K562 (cell line): ENCODE measurements around the gene CACNA2D4.

ENCODE experiments used
- ELK1 ChIP-seq: sonication (generic); formaldehyde crosslinking; IDR thresholded peaks from 2 replicates; pipeline ENCODE4 v1.8.1; 2022; ENCODE audit warnings: missing genetic modification reagents
- GATAD2A ChIP-seq: fragments of 450-650 bp; IDR thresholded peaks from 2 replicates; pipeline ENCODE4 v1.6.1; 2017
- HMGN3 ChIP-seq: IDR thresholded peaks from 2 replicates; pipeline ENCODE4 v1.6.1; 2011; ENCODE audit warnings: borderline replicate concordance, low read depth, mild to moderate bottlenecking, mixed read lengths, low read length; ENCODE audit not compliant: insufficient read length; ENCODE audit errors: extremely low read depth
- IRF1 ChIP-seq: sonication (generic); formaldehyde crosslinking; IDR thresholded peaks from 2 replicates; pipeline ENCODE4 v1.8.0; 2022; ENCODE audit warnings: missing genetic modification reagents, mild to moderate bottlenecking, borderline replicate concordance
- JUNB ChIP-seq: fragments of 450-650 bp; formaldehyde crosslinking; conservative IDR thresholded peaks from 2 replicates; pipeline ENCODE4 v1.4.0; 2020; ENCODE audit warnings: mild to moderate bottlenecking
- RBBP5 ChIP-seq: fragments of 200-600 bp; sonication (generic); IDR thresholded peaks from 2 replicates; pipeline ENCODE4 v1.6.1; 2012; ENCODE audit warnings: borderline replicate concordance, mild to moderate bottlenecking, low read length, control low read depth, inconsistent platforms; ENCODE audit not compliant: insufficient read depth, poor library complexity, severe bottlenecking
- RFX7 ChIP-seq: fragments of 250-450 bp; sonication (Bioruptor Pico); IDR thresholded peaks from 2 replicates; pipeline ENCODE4 v1.5.1; 2021; ENCODE audit warnings: mild to moderate bottlenecking
- U2AF2 ChIP-seq: fragments of 200-400 bp; formaldehyde crosslinking; optimal IDR thresholded peaks from 2 replicates; pipeline ENCODE3; 2017; ENCODE audit warnings: low read depth, mild to moderate bottlenecking, low read length
- ZNF274 ChIP-seq: IDR thresholded peaks from 2 replicates; pipeline ENCODE4 v1.6.1; 2011; ENCODE audit warnings: low read depth, mild to moderate bottlenecking, low read length, moderate library complexity, borderline replicate concordance
- ZNF655 ChIP-seq: fragments of 250-450 bp; sonication (Bioruptor Pico); IDR thresholded peaks from 2 replicates; pipeline ENCODE4 v1.5.0; 2021
- ZNF76 ChIP-seq: fragments of 250-450 bp; sonication (Bioruptor Pico); IDR thresholded peaks from 2 replicates; pipeline ENCODE4 v1.4.0; 2020; ENCODE audit warnings: mild to moderate bottlenecking, moderate library complexity, borderline replicate concordance
- TF ChIP-seq, protein P1 (sequence below): fragments of 450-650 bp; IDR thresholded peaks from 2 replicates; pipeline ENCODE4 v1.6.1; 2017; ENCODE audit warnings: mild to moderate bottlenecking, moderate library complexity
- TF ChIP-seq, protein P2 (sequence below), 2 experiments: fragments of 450-650 bp; conservative IDR thresholded peaks; 2 replicates each; pipeline ENCODE4 v1.6.1; 2017; ENCODE audit warnings: mild to moderate bottlenecking in 2 of 2, moderate library complexity in 2 of 2

DNA sequence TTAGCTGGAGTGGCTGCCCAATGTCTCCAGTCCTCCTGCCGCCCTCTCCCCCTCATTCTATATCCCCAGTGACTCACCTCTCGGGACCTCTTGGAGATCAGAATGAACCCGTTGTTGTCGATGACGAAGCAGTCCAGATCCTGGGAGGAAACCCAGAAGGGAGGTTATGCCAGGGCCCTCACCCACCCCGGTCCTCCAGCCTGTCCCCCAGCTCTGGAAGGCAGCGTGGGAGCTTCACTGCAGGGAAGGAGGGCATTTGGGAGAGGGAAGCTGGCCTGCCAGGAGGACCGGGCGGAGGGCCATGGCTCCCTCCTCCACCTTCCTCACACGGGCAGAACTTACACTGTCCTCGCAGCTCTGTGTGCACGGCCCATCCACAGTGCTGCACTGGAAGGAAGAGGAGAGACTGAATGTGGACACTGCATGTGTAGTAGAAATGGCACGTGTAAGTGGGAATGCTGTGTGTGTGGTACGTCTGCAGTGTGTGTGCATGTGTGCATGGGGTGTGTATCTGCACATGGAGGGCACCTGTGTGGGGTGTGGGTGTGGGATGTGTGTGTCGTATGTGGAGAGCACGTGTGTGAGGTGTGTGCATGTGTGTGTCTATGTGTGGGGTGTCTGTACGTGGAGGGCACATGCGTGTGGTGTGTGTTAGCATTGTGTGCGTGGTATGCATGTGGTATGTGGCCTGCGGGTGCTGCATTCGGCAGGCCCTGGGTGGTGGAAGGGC lies 108.1 kb downstream of the CACNA2D4 start:
- TF ChIP-seq ZNF76 = no peak
- no peak for TF ChIP-seq GATAD2A
- TF ChIP-seq, protein P1, sequence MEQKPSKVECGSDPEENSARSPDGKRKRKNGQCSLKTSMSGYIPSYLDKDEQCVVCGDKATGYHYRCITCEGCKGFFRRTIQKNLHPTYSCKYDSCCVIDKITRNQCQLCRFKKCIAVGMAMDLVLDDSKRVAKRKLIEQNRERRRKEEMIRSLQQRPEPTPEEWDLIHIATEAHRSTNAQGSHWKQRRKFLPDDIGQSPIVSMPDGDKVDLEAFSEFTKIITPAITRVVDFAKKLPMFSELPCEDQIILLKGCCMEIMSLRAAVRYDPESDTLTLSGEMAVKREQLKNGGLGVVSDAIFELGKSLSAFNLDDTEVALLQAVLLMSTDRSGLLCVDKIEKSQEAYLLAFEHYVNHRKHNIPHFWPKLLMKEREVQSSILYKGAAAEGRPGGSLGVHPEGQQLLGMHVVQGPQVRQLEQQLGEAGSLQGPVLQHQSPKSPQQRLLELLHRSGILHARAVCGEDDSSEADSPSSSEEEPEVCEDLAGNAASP = no peak
- no peak for TF ChIP-seq HMGN3
- TF ChIP-seq RBBP5 = no peak
- TF ChIP-seq U2AF2 = no peak
- no peak for TF ChIP-seq RFX7 (CRISPR knock-in tag)
- no peak for TF ChIP-seq IRF1
- TF ChIP-seq ZNF655 = no peak
- TF ChIP-seq ELK1 = no peak
- no peak for TF ChIP-seq ZNF274
- no peak for TF ChIP-seq JUNB
- TF ChIP-seq, protein P2, sequence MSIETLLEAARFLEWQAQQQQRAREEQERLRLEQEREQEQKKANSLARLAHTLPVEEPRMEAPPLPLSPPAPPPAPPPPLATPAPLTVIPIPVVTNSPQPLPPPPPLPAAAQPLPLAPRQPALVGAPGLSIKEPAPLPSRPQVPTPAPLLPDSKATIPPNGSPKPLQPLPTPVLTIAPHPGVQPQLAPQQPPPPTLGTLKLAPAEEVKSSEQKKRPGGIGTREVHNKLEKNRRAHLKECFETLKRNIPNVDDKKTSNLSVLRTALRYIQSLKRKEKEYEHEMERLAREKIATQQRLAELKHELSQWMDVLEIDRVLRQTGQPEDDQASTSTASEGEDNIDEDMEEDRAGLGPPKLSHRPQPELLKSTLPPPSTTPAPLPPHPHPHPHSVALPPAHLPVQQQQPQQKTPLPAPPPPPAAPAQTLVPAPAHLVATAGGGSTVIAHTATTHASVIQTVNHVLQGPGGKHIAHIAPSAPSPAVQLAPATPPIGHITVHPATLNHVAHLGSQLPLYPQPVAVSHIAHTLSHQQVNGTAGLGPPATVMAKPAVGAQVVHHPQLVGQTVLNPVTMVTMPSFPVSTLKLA (conservative IDR thresholded peaks at IDR 0.05) = no peak
